DMS 273 (cell line): ENCODE results near the gene TRIM29.
"Not testable (repeated sequence)": the region's sequence is repeated elsewhere in the genome, so short reads cannot be mapped to it uniquely, and the experiment has no call there.

Experiments used
- DNase-seq: peaks from one replicate; lab custom pipeline; 2025; ENCODE audit not compliant: unreplicated experiment; lab: John Stamatoyannopoulos, UW

Gene TRIM29

GRCh38 chr11:120137611-120138521 lies at the start of gene TRIM29:
Gene TRIM29 (minus strand): TSS chr11:120138113. CDS start chr11:120138031, 82 bp downstream.
- no peak for DNase-seq

GRCh38 chr11:120186774-120187591 lies 49.1 kb upstream of the TRIM29 start:
- peak; percentile 36 for DNase-seq

- peak; percentile 10 for DNase-seq
These were observed 48.5 kb upstream of the TRIM29 start for GRCh38 chr11:120186456-120186773.

- DNase-seq: peak; percentile 31
These were observed 48.0 kb upstream of the TRIM29 start for GRCh38 chr11:120185706-120186455.

- no peak for DNase-seq
These were observed 47.2 kb upstream of the TRIM29 start for GRCh38 chr11:120184946-120185705.

- no peak for DNase-seq
These were observed 46.5 kb upstream of the TRIM29 start for GRCh38 chr11:120184371-120184945.

GRCh38 chr11:120183701-120184141 lies 45.8 kb upstream of the TRIM29 start:
- no peak for DNase-seq

- DNase-seq: peak; percentile 60
These were observed 45.0 kb upstream of the TRIM29 start for GRCh38 chr11:120182790-120183491.

- DNase-seq: no peak
These were observed 44.5 kb upstream of the TRIM29 start for GRCh38 chr11:120182372-120182771.

GRCh38 chr11:120181376-120181975 lies 43.6 kb upstream of the TRIM29 start:
- DNase-seq: no peak

GRCh38 chr11:120180551-120181232 lies 42.8 kb upstream of the TRIM29 start:
- DNase-seq: no peak

- not testable (repeated sequence) for DNase-seq
These were observed 42.1 kb upstream of the TRIM29 start for GRCh38 chr11:120180063-120180462.

GRCh38 chr11:120179057-120179672 lies 41.3 kb upstream of the TRIM29 start:
- no peak for DNase-seq

- DNase-seq: no peak
These were observed 40.7 kb upstream of the TRIM29 start for GRCh38 chr11:120178561-120179056.

GRCh38 chr11:120174866-120175265 lies 37.0 kb upstream of the TRIM29 start:
- DNase-seq: no peak

GRCh38 chr11:120173807-120174206 lies 35.9 kb upstream of the TRIM29 start:
- no peak for DNase-seq

- no peak for DNase-seq
These were observed 35.2 kb upstream of the TRIM29 start for GRCh38 chr11:120173019-120173705.
